Endothelial cell of umbilical vein (primary cell): ENCODE data around the gene HLA-DPA1.
A peak's percentile ranks its signal among the peaks of the same experiment; 100 is the strongest.

Source experiments
- EZH2 ChIP-seq: IDR thresholded peaks from 2 replicates; pipeline ENCODE4 v1.6.1; 2012; ENCODE audit warnings: borderline replicate concordance, low read depth, mild to moderate bottlenecking, moderate library complexity, low read length, inconsistent platforms; ENCODE audit not compliant: severe bottlenecking
- FOS ChIP-seq: IDR thresholded peaks from 2 replicates; pipeline ENCODE4 v1.6.1; 2011; ENCODE audit warnings: mild to moderate bottlenecking, low read length, moderate library complexity, borderline replicate concordance; ENCODE audit not compliant: insufficient read depth
- JUN ChIP-seq: IDR thresholded peaks from 2 replicates; pipeline ENCODE4 v1.6.1; 2011; ENCODE audit warnings: borderline replicate concordance, low read depth; ENCODE audit not compliant: insufficient read length, insufficient read depth
- MAX ChIP-seq: IDR thresholded peaks from 2 replicates; pipeline ENCODE4 v1.6.1; 2011; ENCODE audit not compliant: insufficient read depth, insufficient read length
- POLR2A ChIP-seq: IDR thresholded peaks from 2 replicates; pipeline ENCODE4 v1.6.1; 2012; ENCODE audit warnings: low read depth, mild to moderate bottlenecking, control low read depth, low read length
- POLR2AphosphoS5 ChIP-seq: IDR thresholded peaks from 2 replicates; pipeline ENCODE4 v1.6.1; 2012; ENCODE audit warnings: low read depth, mild to moderate bottlenecking, control low read depth, low read length, moderate library complexity; ENCODE audit not compliant: insufficient read depth
- TF ChIP-seq, protein P1 (sequence below), 2 donors: IDR thresholded peaks; 1 replicate in 1 of 2; 2 replicates in 1 of 2; pipeline ENCODE4 v1.5.1; 2011; ENCODE audit warnings: low read length in 2 of 2, mild to moderate bottlenecking in 2 of 2, moderate library complexity in 2 of 2, control low read depth in 1 of 2, inconsistent platforms in 1 of 2, low read depth in 1 of 2; ENCODE audit not compliant: insufficient read depth in 1 of 2; ENCODE audit errors: extremely low read depth in 1 of 2

DNA sequence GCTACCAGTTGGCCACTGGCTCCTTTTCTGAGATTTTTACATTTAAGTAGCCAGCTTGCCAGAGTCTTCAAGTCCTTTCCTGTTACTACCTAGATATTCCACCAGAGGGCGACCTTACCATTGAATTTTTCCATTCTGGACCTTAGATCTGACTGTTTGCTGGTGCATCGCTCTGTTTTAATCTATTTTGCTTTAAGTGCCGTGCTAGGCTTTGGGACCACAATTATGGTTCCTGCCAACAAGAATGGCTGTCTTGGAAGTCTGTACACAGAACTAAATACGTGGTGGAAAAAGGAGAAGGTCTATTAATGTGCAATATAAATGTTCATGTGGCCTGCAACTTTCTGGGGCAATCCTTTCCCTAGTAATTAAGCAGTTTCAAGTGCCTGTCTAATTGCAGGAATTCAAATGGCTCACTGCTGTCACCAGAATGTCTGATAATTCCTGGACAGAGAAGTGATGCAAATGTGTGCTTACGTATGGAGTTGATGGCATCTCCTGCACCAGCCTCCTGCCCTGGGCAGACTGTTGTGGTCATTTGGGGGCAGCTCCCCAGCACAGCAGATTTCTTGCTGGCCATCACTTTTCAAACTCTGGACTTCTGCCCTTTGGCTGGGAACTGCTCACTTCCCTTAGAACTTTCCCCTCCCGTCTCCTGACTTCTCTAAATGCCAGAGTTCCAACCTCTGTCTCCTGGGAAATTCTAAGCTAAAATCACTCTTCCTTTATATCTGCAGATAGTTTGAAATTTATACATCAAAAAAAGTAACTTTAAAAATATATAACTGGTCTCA, 58.4 kb downstream of the HLA-DPA1 start:
- TF ChIP-seq, protein P1, sequence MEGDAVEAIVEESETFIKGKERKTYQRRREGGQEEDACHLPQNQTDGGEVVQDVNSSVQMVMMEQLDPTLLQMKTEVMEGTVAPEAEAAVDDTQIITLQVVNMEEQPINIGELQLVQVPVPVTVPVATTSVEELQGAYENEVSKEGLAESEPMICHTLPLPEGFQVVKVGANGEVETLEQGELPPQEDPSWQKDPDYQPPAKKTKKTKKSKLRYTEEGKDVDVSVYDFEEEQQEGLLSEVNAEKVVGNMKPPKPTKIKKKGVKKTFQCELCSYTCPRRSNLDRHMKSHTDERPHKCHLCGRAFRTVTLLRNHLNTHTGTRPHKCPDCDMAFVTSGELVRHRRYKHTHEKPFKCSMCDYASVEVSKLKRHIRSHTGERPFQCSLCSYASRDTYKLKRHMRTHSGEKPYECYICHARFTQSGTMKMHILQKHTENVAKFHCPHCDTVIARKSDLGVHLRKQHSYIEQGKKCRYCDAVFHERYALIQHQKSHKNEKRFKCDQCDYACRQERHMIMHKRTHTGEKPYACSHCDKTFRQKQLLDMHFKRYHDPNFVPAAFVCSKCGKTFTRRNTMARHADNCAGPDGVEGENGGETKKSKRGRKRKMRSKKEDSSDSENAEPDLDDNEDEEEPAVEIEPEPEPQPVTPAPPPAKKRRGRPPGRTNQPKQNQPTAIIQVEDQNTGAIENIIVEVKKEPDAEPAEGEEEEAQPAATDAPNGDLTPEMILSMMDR (IDR thresholded peaks at IDR 0.05; ENCODE audit: extremely low read depth in 1 of 2, insufficient read depth in 1 of 2, low read depth in 1 of 2, low read length in 2 of 2) = peak; percentile 56 to 57
- no peak for TF ChIP-seq MAX
- no peak for TF ChIP-seq POLR2AphosphoS5
- TF ChIP-seq EZH2 = no peak
- no peak for TF ChIP-seq FOS
- TF ChIP-seq POLR2A = no peak
- TF ChIP-seq JUN = no peak
